Prostate gland (tissue), 2 donors: ENCODE results near the gene PRLHR.
A peak's percentile ranks its signal among the peaks of the same experiment; 100 is the strongest.

Experiments used
- POLR2A ChIP-seq: fragments of 450-650 bp; IDR thresholded peaks from one replicate; pipeline ENCODE4 v1.6.1; 2016; ENCODE audit warnings: antibody characterized with exemption, mild to moderate bottlenecking
- POLR2AphosphoS5 ChIP-seq: sonication (generic); formaldehyde crosslinking; IDR thresholded peaks from one replicate; pipeline ENCODE4 v1.6.1; 2017; ENCODE audit warnings: antibody characterized with exemption
- TF ChIP-seq, protein P1 (sequence below), 4 experiments: fragments of 200-600 bp in 2 of 4; fragments of 450-650 bp in 2 of 4; sonication (generic) in 2 of 4; IDR thresholded peaks; 1 replicate in 3 of 4; 2 replicates in 1 of 4; pipeline ENCODE4 v1.5.1; 2016 to 2019; ENCODE audit warnings: antibody characterized with exemption in 4 of 4, mild to moderate bottlenecking in 2 of 4, moderate library complexity in 2 of 4

DNA sequence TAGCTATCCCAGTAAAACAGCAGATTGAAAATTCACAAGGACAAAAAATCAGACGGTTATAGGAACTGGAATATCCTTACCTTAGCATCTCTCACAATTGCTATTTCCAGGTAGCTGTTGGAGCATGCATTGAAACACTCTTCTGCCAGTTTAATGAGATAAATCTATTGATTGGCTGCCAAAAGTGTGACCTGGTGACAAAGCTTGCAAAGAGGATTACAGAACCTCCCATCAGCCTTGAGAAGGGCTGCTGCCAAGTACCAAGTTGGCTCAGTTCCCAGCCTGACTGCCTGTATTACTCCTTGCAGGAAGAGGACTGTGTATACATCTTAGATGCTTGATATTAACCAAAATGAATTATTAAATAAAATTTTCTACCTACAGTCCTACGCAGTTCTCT lies 5.1 kb downstream of the PRLHR start:
- TF ChIP-seq, protein P1, sequence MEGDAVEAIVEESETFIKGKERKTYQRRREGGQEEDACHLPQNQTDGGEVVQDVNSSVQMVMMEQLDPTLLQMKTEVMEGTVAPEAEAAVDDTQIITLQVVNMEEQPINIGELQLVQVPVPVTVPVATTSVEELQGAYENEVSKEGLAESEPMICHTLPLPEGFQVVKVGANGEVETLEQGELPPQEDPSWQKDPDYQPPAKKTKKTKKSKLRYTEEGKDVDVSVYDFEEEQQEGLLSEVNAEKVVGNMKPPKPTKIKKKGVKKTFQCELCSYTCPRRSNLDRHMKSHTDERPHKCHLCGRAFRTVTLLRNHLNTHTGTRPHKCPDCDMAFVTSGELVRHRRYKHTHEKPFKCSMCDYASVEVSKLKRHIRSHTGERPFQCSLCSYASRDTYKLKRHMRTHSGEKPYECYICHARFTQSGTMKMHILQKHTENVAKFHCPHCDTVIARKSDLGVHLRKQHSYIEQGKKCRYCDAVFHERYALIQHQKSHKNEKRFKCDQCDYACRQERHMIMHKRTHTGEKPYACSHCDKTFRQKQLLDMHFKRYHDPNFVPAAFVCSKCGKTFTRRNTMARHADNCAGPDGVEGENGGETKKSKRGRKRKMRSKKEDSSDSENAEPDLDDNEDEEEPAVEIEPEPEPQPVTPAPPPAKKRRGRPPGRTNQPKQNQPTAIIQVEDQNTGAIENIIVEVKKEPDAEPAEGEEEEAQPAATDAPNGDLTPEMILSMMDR (IDR thresholded peaks at IDR 0.05) = no peak
- peak; percentile 83 for TF ChIP-seq POLR2AphosphoS5
- TF ChIP-seq POLR2A = no peak
